ENCODE measurements around the gene ZNF654. TPM values are rescaled to one million over a fixed set of nuclear protein-coding genes. Genes with fewer than 3 reads are reported as not detected.

ZNF654 gene
- total and polyA plus RNA-seq, 2 experiments from 2014 or later = 6.2 to 7.5 TPM

GRCh38 chr3:88167704-88168103 lies 108.6 kb downstream of the ZNF654 start:
- TF ChIP-seq NANOG (IDR thresholded peaks at IDR 0.05; ENCODE audit: borderline replicate concordance) (no peak), JUNB (IDR thresholded peaks at IDR 0.05; ENCODE audit: unreplicated experiment) (no peak), EZH2 (IDR thresholded peaks at IDR 0.05; ENCODE audit: low read depth, unreplicated experiment) (no peak), POLR2AphosphoS5 (IDR thresholded peaks at IDR 0.05; ENCODE audit: low read depth) (no peak), REST (IDR thresholded peaks at IDR 0.05; ENCODE audit: unreplicated experiment) (no peak), STAT1 (IDR thresholded peaks at IDR 0.05; ENCODE audit: unreplicated experiment) (no peak), ETS1 (IDR thresholded peaks at IDR 0.05) (no peak), ZNF462 (CRISPR knock-in tag; IDR thresholded peaks at IDR 0.05) (no peak), ZNF331 (CRISPR knock-in tag; IDR thresholded peaks at IDR 0.05; ENCODE audit: low read depth) (no peak), EZH2phosphoT487 (IDR thresholded peaks at IDR 0.05; ENCODE audit: unreplicated experiment) (no peak), ZNF114 (CRISPR knock-in tag; IDR thresholded peaks at IDR 0.05) (no peak), CREB1 (CRISPR knock-in tag; IDR thresholded peaks at IDR 0.05; ENCODE audit: low read depth) (no peak), CTCF (conservative IDR thresholded peaks at IDR 0.05; ENCODE audit: low read depth in 2 of 2) (no peak)
- H3F3A ChIP-seq (replicated peaks; ENCODE audit: low read depth) = no peaks in the 10 kb centered on the region
- Mint-ChIP-seq H3K36me3 (ENCODE audit: low read depth) (peaks cover 23% of the 10 kb centered on the region; the same call in 2 of the 3 replicates), H3K4me3 (no peak overlapping the region), H3K4me1 (peaks cover 2% of the 10 kb centered on the region; the same call in 1 of the 3 replicates), H3K27me3 (ENCODE audit: insufficient read depth, low read depth, poor library complexity) (peaks cover 3% of the 10 kb centered on the region), H3K9me3 (no peaks in the 10 kb centered on the region), H3K27ac (no peak overlapping the region)
- H3K36me3 ChIP-seq (ENCODE audit: insufficient read depth) = peaks cover 3% of the 10 kb centered on the region; the same call in 1 of the 2 replicates
- H3K4me3 ChIP-seq = no peak overlapping the region
- H3K79me2 ChIP-seq (replicated peaks; ENCODE audit: insufficient read depth) = peaks cover 6% of the 10 kb centered on the region; the same call in 1 of the 2 replicates
- no peak overlapping the region for H3K27ac ChIP-seq (ENCODE audit: low read depth)
- H4K20me1 ChIP-seq (replicated peaks; ENCODE audit: insufficient read depth) = no peaks in the 10 kb centered on the region; the same call in 1 of the 2 replicates
- DNase-seq (ENCODE audit: low spot score) (no peak), ATAC-seq (no peak)
- H3K9me2 ChIP-seq (ENCODE audit: insufficient read depth) = no peaks in the 10 kb centered on the region
- no peaks in the 10 kb centered on the region for H3K27me3 ChIP-seq (ENCODE audit: insufficient read depth)
- no peak overlapping the region for H2AFZ ChIP-seq
- no peak overlapping the region for H3K4me2 ChIP-seq
- no peaks in the 10 kb centered on the region for H3K4me1 ChIP-seq (ENCODE audit: insufficient read depth)
